ENCODE measurements around the gene ALPG.
"Not testable (repeated sequence)": the region's sequence is repeated elsewhere in the genome, so short reads cannot be mapped to it uniquely, and the experiment has no call there.

The ALPG gene

DNA sequence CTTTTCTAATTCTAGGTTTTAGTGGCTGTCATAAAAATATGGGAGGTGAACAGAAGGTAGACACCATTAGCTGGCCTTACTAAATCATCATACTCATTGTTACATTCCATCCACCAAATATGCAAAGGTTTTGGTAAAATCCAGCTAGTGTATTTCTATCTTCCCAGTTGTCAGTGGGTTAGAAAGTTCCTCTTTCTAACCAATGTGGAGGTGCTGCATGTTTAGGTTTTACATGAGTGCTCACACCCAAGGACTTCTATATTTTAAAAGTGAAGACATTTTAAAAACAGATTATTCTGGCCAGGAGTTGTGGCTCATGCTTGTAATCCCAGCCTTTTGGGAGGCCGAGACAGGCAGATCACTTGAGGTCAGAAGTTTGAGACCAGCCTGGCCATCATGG lies 22.2 kb upstream of the ALPG start:
- no peaks in the 10 kb centered on the region for H3K36me3 ChIP-seq
- TF ChIP-seq, protein P1, sequence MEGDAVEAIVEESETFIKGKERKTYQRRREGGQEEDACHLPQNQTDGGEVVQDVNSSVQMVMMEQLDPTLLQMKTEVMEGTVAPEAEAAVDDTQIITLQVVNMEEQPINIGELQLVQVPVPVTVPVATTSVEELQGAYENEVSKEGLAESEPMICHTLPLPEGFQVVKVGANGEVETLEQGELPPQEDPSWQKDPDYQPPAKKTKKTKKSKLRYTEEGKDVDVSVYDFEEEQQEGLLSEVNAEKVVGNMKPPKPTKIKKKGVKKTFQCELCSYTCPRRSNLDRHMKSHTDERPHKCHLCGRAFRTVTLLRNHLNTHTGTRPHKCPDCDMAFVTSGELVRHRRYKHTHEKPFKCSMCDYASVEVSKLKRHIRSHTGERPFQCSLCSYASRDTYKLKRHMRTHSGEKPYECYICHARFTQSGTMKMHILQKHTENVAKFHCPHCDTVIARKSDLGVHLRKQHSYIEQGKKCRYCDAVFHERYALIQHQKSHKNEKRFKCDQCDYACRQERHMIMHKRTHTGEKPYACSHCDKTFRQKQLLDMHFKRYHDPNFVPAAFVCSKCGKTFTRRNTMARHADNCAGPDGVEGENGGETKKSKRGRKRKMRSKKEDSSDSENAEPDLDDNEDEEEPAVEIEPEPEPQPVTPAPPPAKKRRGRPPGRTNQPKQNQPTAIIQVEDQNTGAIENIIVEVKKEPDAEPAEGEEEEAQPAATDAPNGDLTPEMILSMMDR (IDR thresholded peaks at IDR 0.05; ENCODE audit: low read depth, low read length): no peak

DNA sequence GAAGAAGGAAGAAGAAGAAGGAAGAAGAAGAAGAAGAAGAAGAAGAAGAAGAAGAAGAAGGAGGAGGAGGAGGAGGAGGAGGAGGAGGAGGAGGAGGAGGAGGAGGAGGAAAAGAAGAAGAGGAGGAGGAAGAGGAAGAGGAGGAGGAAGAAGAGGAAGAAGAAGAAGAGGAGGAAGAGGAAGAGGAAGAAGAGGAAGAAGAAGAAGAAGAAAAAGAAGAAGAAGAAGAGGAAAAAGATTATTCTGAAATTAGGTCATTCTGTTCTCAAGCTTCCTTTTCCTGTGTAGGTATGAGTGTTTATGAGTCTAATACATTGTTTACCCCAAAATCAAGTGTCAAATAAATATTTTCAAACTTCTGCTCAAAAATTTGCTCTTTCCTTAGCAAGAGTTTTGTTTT lies 21.6 kb upstream of the ALPG start:
- DNase-seq; H3K4me3 ChIP-seq (ENCODE audit: low read depth, low read length): not testable (repeated sequence)
- peaks cover 23% of the 10 kb centered on the region for H3K27me3 ChIP-seq (ENCODE audit: insufficient read depth, low read depth, severe bottlenecking)

More for the DNA sequence above, 22.2 kb upstream of the ALPG start:
- DNase-seq: no peak
- H3K27me3 ChIP-seq (ENCODE audit: insufficient read depth, low read depth, severe bottlenecking): peaks cover 23% of the 10 kb centered on the region
- H3K4me3 ChIP-seq (ENCODE audit: low read depth, low read length): no peak overlapping the region
- peaks cover 3% of the 10 kb centered on the region for H3K9me3 ChIP-seq (ENCODE audit: severe bottlenecking)
- H3K27ac ChIP-seq: no peak overlapping the region

DNA sequence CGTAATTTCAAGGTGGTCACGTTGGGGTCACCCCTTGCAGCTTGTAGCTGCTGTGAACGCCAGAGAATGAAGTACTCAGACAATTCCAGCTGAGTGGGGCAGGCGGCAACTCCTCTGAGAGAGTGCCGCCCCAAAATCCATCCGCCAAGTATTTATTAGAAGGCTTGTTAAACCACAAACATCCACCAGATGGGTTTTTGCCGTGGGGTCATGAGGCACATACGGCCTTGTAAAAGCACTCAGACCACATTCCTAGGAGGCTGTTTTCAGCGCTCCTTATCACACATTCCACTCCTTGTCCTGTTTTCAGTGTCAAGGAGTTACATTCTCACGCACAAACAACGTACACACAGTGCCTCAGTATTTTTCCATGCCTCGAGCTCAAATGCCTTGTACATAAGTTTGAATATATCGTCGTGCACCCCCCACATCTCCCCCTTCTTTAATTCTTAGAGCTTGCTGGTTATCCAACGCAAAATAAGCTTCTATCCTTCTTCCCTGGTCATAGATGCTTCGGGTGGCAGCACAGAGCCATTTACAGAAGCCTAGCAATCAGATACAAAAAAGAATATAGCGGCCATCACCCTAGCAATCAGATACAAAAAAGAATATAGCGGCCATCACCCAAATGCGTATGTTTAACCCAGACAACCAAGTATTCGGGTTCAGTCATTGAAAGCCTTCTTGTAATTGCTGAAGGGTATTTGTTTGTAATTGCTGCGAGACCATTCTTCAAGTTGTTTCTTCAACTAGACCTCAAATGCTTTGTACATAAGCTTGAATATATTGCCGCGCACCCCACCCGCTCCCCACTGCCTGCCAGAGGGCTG lies 20.8 kb upstream of the ALPG start:
- Histone ChIP-seq H3K4me3 (ENCODE audit: low read depth, low read length) (peak overlapping the region; percentile 49), H3K27ac (no peak overlapping the region), H3K27me3 (ENCODE audit: insufficient read depth, low read depth, severe bottlenecking) (peaks cover 23% of the 10 kb centered on the region), H3K36me3 (no peaks in the 10 kb centered on the region), H3K9me3 (ENCODE audit: severe bottlenecking) (peaks cover 3% of the 10 kb centered on the region)
- TF ChIP-seq, protein P1 (IDR thresholded peaks at IDR 0.05; ENCODE audit: low read depth, low read length): no peak
- no peak for DNase-seq

More for the DNA sequence above, 21.6 kb upstream of the ALPG start:
- not testable (repeated sequence) for H3K27ac ChIP-seq; H3K36me3 ChIP-seq; H3K9me3 ChIP-seq (ENCODE audit: severe bottlenecking)

DNA sequence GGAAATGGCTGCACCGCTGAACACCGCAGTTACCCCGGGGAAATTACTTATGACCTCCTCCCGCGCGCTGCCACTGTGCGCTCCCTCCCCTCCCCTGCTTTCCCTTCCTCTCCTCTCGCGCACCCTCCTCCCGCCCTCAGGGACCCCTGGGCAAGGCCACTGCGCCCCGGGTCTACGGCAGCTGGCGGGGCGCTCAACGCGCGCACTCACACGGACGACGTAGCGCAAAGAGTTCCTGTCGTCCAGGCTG lies 20.2 kb upstream of the ALPG start:
- Histone ChIP-seq H3K27me3 (ENCODE audit: insufficient read depth, low read depth, severe bottlenecking) (peaks cover 23% of the 10 kb centered on the region), H3K4me3 (ENCODE audit: low read depth, low read length) (peak overlapping the region; percentile 49), H3K9me3 (ENCODE audit: severe bottlenecking) (peaks cover 3% of the 10 kb centered on the region), H3K36me3 (no peaks in the 10 kb centered on the region), H3K27ac (no peak overlapping the region)
- DNase-seq: no peak
- TF ChIP-seq, protein P1 (IDR thresholded peaks at IDR 0.05; ENCODE audit: low read depth, low read length): no peak

DNA sequence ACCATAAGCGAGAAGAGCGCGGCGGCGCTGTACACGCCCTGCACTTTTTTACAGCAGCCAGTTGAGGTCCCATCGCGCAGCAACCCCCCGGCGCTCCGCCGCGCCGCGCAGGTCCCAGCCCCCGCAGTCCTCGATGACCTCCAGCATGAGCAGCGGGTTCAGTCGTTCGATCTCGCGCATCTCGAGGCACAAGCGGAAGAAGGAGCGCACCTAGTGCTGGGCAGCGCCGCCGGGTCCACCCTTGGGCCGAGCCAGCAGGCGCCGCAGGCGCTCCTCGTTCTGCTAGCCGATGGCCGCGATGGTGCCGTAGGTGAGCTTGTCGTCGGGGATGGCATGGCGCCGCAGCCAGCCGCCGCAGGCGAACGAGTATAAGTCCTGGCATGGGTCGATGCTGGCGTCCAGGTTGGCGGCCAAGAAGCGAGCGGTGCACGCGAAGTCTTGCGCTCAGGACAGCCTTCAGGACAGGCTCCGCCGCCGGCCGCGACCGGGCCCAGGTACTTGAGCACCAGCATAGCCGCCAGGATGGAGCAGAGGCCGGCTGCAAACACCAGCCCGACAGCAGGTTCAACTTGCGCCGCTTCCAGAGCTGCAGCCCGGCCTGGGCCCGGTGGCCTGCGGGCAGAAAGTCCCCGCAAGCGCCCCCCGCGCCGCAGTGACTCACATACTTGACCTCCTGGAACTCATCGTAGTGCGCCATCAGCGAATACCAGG lies 19.7 kb upstream of the ALPG start:
- H3K4me3 ChIP-seq (ENCODE audit: low read depth, low read length): peak overlapping the region; percentile 49
- peak; percentile 63 for DNase-seq
- no peaks in the 10 kb centered on the region for H3K36me3 ChIP-seq
- peaks cover 3% of the 10 kb centered on the region for H3K9me3 ChIP-seq (ENCODE audit: severe bottlenecking)
- TF ChIP-seq, protein P1 (IDR thresholded peaks at IDR 0.05; ENCODE audit: low read depth, low read length): peak; percentile 28; the same call in 1 of the 2 replicates
- no peak overlapping the region for H3K27ac ChIP-seq
- H3K27me3 ChIP-seq (ENCODE audit: insufficient read depth, low read depth, severe bottlenecking): peaks cover 23% of the 10 kb centered on the region

DNA sequence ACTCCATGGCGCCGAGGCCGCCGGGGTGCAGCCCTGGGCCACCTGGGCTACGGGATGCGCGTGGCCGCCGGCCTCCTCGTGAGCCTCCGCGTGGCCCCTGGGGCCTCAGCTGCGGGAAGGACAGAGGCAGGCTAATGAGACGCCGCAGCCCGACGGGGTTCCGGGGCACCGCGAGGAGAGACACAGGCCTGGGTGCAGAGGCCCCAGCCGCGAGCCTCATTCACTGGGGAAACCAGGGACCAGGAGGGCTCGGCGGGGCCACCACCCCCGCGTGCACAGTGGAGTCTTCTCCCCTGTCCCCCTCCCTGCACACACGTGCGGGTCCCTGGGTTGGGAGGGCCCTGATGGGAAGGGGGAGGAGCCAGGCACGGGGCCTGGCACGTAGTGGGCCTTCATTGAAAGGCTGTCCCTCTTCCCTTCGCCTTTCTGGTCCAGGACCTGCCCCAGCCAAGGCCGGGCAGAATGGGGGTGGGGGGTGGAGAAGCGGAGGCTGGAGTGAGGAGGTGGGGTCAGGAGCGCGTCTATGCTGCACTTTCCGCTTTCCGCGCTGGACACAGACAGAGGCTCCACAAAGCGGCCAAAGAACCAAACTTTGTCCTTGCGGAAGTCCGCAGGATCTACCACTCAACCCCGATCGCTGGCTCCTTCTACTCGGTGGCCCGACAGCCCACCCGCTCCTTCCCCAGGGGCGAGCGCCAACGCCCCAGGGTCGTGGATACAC lies 19.0 kb upstream of the ALPG start:
- DNase-seq: no peak
- no peak overlapping the region for H3K4me3 ChIP-seq (ENCODE audit: low read depth, low read length)
- no peak overlapping the region for H3K27ac ChIP-seq
- TF ChIP-seq, protein P1 (IDR thresholded peaks at IDR 0.05; ENCODE audit: low read depth, low read length): no peak
- H3K36me3 ChIP-seq: no peaks in the 10 kb centered on the region
- peaks cover 23% of the 10 kb centered on the region for H3K27me3 ChIP-seq (ENCODE audit: insufficient read depth, low read depth, severe bottlenecking)
- peaks cover 3% of the 10 kb centered on the region for H3K9me3 ChIP-seq (ENCODE audit: severe bottlenecking)
